ENCODE measurements around the gene MPZL2. TPM values are rescaled to one million over a fixed set of nuclear protein-coding genes. Genes with fewer than 3 reads are reported as not detected.
A peak's percentile ranks its signal among the peaks of the same experiment; 100 is the strongest.

MPZL2 gene
- total RNA-seq, 1 experiment from 2014 or later, result 0.26 TPM

DNA sequence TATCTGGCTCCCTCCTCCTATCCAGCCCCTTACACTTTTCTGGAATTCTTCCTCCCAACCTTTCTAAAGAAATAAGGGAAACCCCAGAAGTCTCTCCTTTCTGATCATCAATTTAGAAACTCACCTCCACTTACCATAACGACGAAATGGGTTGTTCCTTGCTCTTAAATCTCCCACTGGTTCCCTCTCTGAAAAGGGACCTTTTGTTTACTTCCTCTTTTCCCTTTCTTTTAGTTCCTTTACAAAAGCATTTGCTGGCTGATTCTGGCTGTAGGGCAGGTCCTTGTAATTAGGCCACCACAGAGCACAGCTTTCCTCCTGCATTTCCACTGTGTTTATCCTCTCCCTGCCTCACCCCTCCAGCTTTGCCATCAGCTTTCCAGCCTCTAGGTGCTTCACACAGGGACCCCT is 51.3 kb downstream of the MPZL2 start:
- no peak overlapping the region for H3K4ac ChIP-seq (ENCODE audit: low read depth, low read length)
- no peak overlapping the region for H3K23ac ChIP-seq (ENCODE audit: insufficient read length, low read depth, low read length)
- H2BK15ac ChIP-seq (ENCODE audit: low read depth, low read length), result 0 out of 2 replicates have a peak overlapping the region, but pooled peaks have one; percentile 86
- H3K9ac ChIP-seq (ENCODE audit: extremely low read depth, insufficient read length, low read length), result no peak overlapping the region
- Mint-ChIP-seq H3K4me3 (peak overlapping the region in 1 of 2 experiments; percentile 19; a peak in 2 of 5 replicates), H3K27ac (peak overlapping the region; percentile 2 to 59 (median 59); a peak in 4 of 7 replicates), H3K4me1 (peaks cover 51 to 53% of the 10 kb centered on the region in 2 experiments), H3K27me3 (ENCODE audit: low read depth) (peaks cover 3% of the 10 kb centered on the region; the same call in 1 of the 2 replicates), H3K9me3 (peaks cover 0 to 6% of the 10 kb centered on the region in 2 experiments; a peak in 3 of 5 replicates), H3K36me3 (ENCODE audit: insufficient read depth in 1 of 3, low read depth in 3 of 3) (peaks cover 0 to 14% (median 0%) of the 10 kb centered on the region in 3 experiments; a peak in 3 of 7 replicates)
- H4K91ac ChIP-seq (ENCODE audit: insufficient read length, low read depth, low read length), result no peak overlapping the region
- no peaks in the 10 kb centered on the region for H3K27me3 ChIP-seq (ENCODE audit: insufficient read depth, low read length)
- H3K4me2 ChIP-seq (ENCODE audit: insufficient read depth, insufficient read length, low read length), result no peak overlapping the region
- no peaks in the 10 kb centered on the region for H3K9me3 ChIP-seq (ENCODE audit: control insufficient read depth, low read depth, low read length)
- H2BK5ac ChIP-seq (ENCODE audit: insufficient read length, low read length), result no peak overlapping the region
- no peaks in the 10 kb centered on the region for H3K79me1 ChIP-seq (ENCODE audit: insufficient read depth, low read depth, low read length, poor library complexity, severe bottlenecking)
- H4K20me1 ChIP-seq (ENCODE audit: control insufficient read depth, insufficient read depth, insufficient read length), result no peaks in the 10 kb centered on the region
- no peak overlapping the region for H3T11ph ChIP-seq (ENCODE audit: low read length)
- H2AK5ac ChIP-seq (ENCODE audit: insufficient read length, low read length), result no peak overlapping the region
- no peak overlapping the region for H3K27ac ChIP-seq (ENCODE audit: insufficient read length, low read depth, low read length)
- no peaks in the 10 kb centered on the region for H3K79me2 ChIP-seq (ENCODE audit: insufficient read depth, low read length)
- no peak overlapping the region for H3K14ac ChIP-seq (ENCODE audit: insufficient read depth, low read length)
- H2BK120ac ChIP-seq (ENCODE audit: low read depth, low read length, poor library complexity, severe bottlenecking), result no peak overlapping the region
- no peak overlapping the region for H3K18ac ChIP-seq (ENCODE audit: insufficient read length, low read depth, low read length)
- H2BK20ac ChIP-seq (ENCODE audit: low read depth, low read length, poor library complexity, severe bottlenecking), result no peak overlapping the region
- no peak overlapping the region for H4K8ac ChIP-seq (replicated peaks; ENCODE audit: insufficient read length, low read depth, low read length)
- H4K5ac ChIP-seq (ENCODE audit: insufficient read length, low read depth, low read length), result no peak overlapping the region
- no peak overlapping the region for H2BK12ac ChIP-seq (ENCODE audit: insufficient read length, low read depth, low read length)
- WGBS (ENCODE audit: extremely low coverage, insufficient read length, low lambda C conversion rate), result no CpG with 5 or more reads among the region's 2 CpGs
- TF ChIP-seq, protein P1, sequence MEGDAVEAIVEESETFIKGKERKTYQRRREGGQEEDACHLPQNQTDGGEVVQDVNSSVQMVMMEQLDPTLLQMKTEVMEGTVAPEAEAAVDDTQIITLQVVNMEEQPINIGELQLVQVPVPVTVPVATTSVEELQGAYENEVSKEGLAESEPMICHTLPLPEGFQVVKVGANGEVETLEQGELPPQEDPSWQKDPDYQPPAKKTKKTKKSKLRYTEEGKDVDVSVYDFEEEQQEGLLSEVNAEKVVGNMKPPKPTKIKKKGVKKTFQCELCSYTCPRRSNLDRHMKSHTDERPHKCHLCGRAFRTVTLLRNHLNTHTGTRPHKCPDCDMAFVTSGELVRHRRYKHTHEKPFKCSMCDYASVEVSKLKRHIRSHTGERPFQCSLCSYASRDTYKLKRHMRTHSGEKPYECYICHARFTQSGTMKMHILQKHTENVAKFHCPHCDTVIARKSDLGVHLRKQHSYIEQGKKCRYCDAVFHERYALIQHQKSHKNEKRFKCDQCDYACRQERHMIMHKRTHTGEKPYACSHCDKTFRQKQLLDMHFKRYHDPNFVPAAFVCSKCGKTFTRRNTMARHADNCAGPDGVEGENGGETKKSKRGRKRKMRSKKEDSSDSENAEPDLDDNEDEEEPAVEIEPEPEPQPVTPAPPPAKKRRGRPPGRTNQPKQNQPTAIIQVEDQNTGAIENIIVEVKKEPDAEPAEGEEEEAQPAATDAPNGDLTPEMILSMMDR (conservative IDR thresholded peaks at IDR 0.05), result no peak
- no peak for DNase-seq
- no peak overlapping the region for H2AFZ ChIP-seq (ENCODE audit: low read length)
- no peaks in the 10 kb centered on the region for H3K23me2 ChIP-seq (ENCODE audit: insufficient read length, low read depth, low read length, poor library complexity, severe bottlenecking)
- no peak overlapping the region for H3K56ac ChIP-seq (ENCODE audit: insufficient read length, low read depth, low read length)
- peaks cover 27% of the 10 kb centered on the region for H3K4me1 ChIP-seq (ENCODE audit: insufficient read depth, low read length)

All from H9 (cell line).